WTC11 (cell line): ENCODE measurements around the gene ATP2B1.

Experiments used
- ESRRA ChIP-seq: sonication (generic); formaldehyde crosslinking; IDR thresholded peaks from 2 replicates; pipeline ENCODE4 v1.8.1; 2022; ENCODE audit warnings: mild to moderate bottlenecking, missing genetic modification reagents, borderline replicate concordance
- FOXP1 ChIP-seq: sonication (generic); formaldehyde crosslinking; IDR thresholded peaks from 2 replicates; pipeline ENCODE4 v1.8.0; 2022; ENCODE audit warnings: missing genetic modification reagents, mild to moderate bottlenecking, moderate library complexity, borderline replicate concordance
- JUN ChIP-seq: sonication (generic); formaldehyde crosslinking; IDR thresholded peaks from 2 replicates; pipeline ENCODE4 v1.8.0; 2023; ENCODE audit warnings: mild to moderate bottlenecking, missing genetic modification reagents
- NR1H2 ChIP-seq: sonication (generic); formaldehyde crosslinking; IDR thresholded peaks from 2 replicates; pipeline ENCODE4 v1.9.0; 2021; ENCODE audit warnings: mild to moderate bottlenecking, moderate library complexity, missing genetic modification reagents
- TCF7 ChIP-seq: sonication (generic); formaldehyde crosslinking; IDR thresholded peaks from 2 replicates; pipeline ENCODE4 v1.8.0; 2022; ENCODE audit warnings: mild to moderate bottlenecking, low read depth, missing genetic modification reagents, moderate library complexity
- TEAD4 ChIP-seq: sonication (generic); formaldehyde crosslinking; IDR thresholded peaks from 2 replicates; pipeline ENCODE4 v1.8.0; 2022; ENCODE audit warnings: mild to moderate bottlenecking, missing genetic modification reagents
- TF ChIP-seq, protein P1 (sequence below): sonication (generic); formaldehyde crosslinking; IDR thresholded peaks from 2 replicates; pipeline ENCODE4 v1.8.1; 2023; ENCODE audit warnings: mild to moderate bottlenecking, moderate library complexity, missing genetic modification reagents
- TF ChIP-seq, protein P2 (sequence below): fragments of 250-450 bp; sonication (Bioruptor Pico); IDR thresholded peaks from 2 replicates; pipeline ENCODE4 v1.9.0; 2021; ENCODE audit warnings: mild to moderate bottlenecking, borderline replicate concordance
- TF ChIP-seq, protein P3 (sequence below): fragments of 200-600 bp; IDR thresholded peaks from 2 replicates; pipeline ENCODE4 v1.8.0; 2022; ENCODE audit warnings: antibody characterized with exemption
- TF ChIP-seq, protein P4 (sequence below): sonication (generic); formaldehyde crosslinking; IDR thresholded peaks from 2 replicates; pipeline ENCODE4 v1.8.1; 2022; ENCODE audit warnings: low read depth, missing genetic modification reagents, borderline replicate concordance
- TF ChIP-seq, protein P5 (sequence below): fragments of 250-450 bp; sonication (Bioruptor Pico); IDR thresholded peaks from 2 replicates; pipeline ENCODE4 v1.9.0; 2021; ENCODE audit warnings: mild to moderate bottlenecking

DNA sequence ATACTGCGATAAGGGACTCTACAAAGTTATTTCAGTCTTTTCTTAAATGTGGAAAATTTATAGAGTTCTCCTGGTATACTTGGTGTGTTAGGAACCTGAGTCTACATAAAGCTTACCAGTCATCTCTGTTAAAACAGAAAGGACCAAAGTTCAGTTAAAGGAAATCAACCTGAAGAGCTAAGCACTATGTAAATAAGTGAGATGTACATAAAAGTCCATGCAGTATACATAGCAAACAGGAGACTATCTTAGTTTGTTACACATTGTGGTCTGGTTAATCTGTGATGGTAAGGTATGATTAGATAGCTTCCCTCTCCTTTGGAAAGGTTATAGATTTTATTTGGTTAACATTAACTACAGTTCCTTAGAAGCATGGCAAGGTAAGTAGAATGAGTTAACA, 75.9 kb downstream of the ATP2B1 start:
- TF ChIP-seq, protein P1, sequence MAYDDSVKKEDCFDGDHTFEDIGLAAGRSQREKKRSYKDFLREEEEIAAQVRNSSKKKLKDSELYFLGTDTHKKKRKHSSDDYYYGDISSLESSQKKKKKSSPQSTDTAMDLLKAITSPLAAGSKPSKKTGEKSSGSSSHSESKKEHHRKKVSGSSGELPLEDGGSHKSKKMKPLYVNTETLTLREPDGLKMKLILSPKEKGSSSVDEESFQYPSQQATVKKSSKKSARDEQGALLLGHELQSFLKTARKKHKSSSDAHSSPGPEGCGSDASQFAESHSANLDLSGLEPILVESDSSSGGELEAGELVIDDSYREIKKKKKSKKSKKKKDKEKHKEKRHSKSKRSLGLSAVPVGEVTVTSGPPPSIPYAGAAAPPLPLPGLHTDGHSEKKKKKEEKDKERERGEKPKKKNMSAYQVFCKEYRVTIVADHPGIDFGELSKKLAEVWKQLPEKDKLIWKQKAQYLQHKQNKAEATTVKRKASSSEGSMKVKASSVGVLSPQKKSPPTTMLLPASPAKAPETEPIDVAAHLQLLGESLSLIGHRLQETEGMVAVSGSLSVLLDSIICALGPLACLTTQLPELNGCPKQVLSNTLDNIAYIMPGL (CRISPR knock-in tag), result no peak
- TF ChIP-seq, protein P2, sequence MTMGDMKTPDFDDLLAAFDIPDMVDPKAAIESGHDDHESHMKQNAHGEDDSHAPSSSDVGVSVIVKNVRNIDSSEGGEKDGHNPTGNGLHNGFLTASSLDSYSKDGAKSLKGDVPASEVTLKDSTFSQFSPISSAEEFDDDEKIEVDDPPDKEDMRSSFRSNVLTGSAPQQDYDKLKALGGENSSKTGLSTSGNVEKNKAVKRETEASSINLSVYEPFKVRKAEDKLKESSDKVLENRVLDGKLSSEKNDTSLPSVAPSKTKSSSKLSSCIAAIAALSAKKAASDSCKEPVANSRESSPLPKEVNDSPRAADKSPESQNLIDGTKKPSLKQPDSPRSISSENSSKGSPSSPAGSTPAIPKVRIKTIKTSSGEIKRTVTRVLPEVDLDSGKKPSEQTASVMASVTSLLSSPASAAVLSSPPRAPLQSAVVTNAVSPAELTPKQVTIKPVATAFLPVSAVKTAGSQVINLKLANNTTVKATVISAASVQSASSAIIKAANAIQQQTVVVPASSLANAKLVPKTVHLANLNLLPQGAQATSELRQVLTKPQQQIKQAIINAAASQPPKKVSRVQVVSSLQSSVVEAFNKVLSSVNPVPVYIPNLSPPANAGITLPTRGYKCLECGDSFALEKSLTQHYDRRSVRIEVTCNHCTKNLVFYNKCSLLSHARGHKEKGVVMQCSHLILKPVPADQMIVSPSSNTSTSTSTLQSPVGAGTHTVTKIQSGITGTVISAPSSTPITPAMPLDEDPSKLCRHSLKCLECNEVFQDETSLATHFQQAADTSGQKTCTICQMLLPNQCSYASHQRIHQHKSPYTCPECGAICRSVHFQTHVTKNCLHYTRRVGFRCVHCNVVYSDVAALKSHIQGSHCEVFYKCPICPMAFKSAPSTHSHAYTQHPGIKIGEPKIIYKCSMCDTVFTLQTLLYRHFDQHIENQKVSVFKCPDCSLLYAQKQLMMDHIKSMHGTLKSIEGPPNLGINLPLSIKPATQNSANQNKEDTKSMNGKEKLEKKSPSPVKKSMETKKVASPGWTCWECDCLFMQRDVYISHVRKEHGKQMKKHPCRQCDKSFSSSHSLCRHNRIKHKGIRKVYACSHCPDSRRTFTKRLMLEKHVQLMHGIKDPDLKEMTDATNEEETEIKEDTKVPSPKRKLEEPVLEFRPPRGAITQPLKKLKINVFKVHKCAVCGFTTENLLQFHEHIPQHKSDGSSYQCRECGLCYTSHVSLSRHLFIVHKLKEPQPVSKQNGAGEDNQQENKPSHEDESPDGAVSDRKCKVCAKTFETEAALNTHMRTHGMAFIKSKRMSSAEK (CRISPR knock-in tag), result no peak
- TF ChIP-seq, protein P3, sequence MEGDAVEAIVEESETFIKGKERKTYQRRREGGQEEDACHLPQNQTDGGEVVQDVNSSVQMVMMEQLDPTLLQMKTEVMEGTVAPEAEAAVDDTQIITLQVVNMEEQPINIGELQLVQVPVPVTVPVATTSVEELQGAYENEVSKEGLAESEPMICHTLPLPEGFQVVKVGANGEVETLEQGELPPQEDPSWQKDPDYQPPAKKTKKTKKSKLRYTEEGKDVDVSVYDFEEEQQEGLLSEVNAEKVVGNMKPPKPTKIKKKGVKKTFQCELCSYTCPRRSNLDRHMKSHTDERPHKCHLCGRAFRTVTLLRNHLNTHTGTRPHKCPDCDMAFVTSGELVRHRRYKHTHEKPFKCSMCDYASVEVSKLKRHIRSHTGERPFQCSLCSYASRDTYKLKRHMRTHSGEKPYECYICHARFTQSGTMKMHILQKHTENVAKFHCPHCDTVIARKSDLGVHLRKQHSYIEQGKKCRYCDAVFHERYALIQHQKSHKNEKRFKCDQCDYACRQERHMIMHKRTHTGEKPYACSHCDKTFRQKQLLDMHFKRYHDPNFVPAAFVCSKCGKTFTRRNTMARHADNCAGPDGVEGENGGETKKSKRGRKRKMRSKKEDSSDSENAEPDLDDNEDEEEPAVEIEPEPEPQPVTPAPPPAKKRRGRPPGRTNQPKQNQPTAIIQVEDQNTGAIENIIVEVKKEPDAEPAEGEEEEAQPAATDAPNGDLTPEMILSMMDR, result no peak
- no peak for TF ChIP-seq ESRRA (CRISPR knock-in tag)
- no peak for TF ChIP-seq NR1H2 (CRISPR knock-in tag)
- TF ChIP-seq TEAD4 (CRISPR knock-in tag), result no peak
- no peak for TF ChIP-seq FOXP1 (CRISPR knock-in tag)
- no peak for TF ChIP-seq TCF7 (CRISPR knock-in tag)
- TF ChIP-seq, protein P4, sequence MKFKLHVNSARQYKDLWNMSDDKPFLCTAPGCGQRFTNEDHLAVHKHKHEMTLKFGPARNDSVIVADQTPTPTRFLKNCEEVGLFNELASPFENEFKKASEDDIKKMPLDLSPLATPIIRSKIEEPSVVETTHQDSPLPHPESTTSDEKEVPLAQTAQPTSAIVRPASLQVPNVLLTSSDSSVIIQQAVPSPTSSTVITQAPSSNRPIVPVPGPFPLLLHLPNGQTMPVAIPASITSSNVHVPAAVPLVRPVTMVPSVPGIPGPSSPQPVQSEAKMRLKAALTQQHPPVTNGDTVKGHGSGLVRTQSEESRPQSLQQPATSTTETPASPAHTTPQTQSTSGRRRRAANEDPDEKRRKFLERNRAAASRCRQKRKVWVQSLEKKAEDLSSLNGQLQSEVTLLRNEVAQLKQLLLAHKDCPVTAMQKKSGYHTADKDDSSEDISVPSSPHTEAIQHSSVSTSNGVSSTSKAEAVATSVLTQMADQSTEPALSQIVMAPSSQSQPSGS (CRISPR knock-in tag), result no peak
- no peak for TF ChIP-seq JUN
- TF ChIP-seq, protein P5, sequence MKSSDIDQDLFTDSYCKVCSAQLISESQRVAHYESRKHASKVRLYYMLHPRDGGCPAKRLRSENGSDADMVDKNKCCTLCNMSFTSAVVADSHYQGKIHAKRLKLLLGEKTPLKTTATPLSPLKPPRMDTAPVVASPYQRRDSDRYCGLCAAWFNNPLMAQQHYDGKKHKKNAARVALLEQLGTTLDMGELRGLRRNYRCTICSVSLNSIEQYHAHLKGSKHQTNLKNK (CRISPR knock-in tag), result no peak
